ENCODE measurements around the gene PAQR4. TPM values are rescaled to one million over a fixed set of nuclear protein-coding genes. Genes with fewer than 3 reads are reported as not detected.
A peak's percentile ranks its signal among the peaks of the same experiment; 100 is the strongest.

Gene PAQR4
- total RNA-seq, 4 donors from 2014 or later: 2.9 to 18.8 (median 8.0) TPM

GRCh38 chr16:3020247-3020603 lies 51.1 kb downstream of the PAQR4 start, which contains the start of gene TNFRSF12A:
TNFRSF12A (plus strand) TSS chr16:3020368; CDS start chr16:3020398, 30 bp downstream.
- no peak for DNase-seq
- Histone ChIP-seq H3K27ac (peak within 1 kb of the TSS; percentile 92 to 98 (median 96)), H3K4me1 (peaks cover 41 to 71% (median 45%) of the 10 kb centered on the region in 3 donors), H3K4me3 (peak within 1 kb of the TSS; percentile 46 to 79 (median 63)), H3K9me3 (no peaks in the 10 kb centered on the region), H3K36me3 (peaks cover 0 to under 1% (median 0%) of the 10 kb centered on the region in 3 donors), H3K27me3 (peaks cover 0 to 38% (median 4%) of the 10 kb centered on the region in 4 donors)
- peak in 3 of 6 experiments; percentile 16 to 22 (median 18) for TF ChIP-seq CTCF (IDR thresholded peaks at IDR 0.05)
- TF ChIP-seq POLR2A (IDR thresholded peaks at IDR 0.05): peak in 3 of 4 donors; percentile 36 to 91 (median 81)
- intact Hi-C loops (cut with DNase I): no loop called here
- no CpG with 5 or more reads among the region's 49 CpGs for WGBS, 2 donors

DNA sequence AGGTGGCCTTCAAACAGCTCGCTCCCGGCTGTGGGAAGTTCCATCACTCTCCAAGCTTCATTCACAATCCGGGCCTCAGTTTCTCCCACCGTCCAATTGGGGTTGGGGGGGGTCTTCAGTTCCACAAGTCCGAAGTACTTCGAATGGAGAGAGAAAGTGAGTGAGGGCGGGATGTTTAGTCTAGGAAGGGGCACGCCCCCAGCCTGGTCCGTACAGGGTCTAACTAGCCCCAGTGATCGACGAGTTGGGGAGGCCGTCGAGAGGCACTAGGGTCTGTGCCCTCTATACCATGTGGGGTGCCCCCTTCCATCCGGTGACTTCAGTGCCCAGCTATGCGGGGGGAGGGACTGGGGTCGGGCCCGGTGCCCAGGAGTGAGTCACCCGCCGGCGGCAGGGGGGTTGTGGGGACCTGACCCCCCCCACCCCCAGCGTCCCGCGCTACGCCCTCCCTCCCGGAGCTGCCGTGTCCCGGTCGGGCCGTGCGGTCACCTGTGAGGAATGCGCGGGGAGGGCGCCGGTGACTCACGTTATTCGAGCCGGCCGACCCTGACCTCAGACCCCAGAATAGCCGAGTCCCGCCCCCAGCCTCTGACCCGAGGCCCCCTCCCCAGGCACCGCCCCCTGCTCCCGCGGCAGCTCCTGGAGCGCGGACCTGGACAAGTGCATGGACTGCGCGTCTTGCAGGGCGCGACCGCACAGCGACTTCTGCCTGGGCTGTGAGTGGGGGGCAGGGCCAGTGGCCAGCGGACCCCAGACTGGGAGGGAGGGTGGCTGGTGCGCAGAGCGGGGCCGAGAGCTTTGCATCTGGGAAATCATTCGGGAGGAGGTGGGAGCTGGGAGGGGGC lies 51.7 kb downstream of the PAQR4 start:
- Histone ChIP-seq H3K27me3 (peaks cover 0 to 33% (median 4%) of the 10 kb centered on the region in 4 donors), H3K4me1 (peaks cover 41 to 77% (median 45%) of the 10 kb centered on the region in 3 donors), H3K36me3 (peaks cover 0 to 7% (median 0%) of the 10 kb centered on the region in 3 donors), H3K4me3 (peak overlapping the region; percentile 46 to 79 (median 63)), H3K27ac (peak overlapping the region; percentile 92 to 98 (median 96)), H3K9me3 (no peaks in the 10 kb centered on the region)
- intact Hi-C loops (cut with DNase I): no loop called here
- WGBS, 2 donors: 1% methylated on average over 23 of the region's 57 CpGs; no CpG with 5 or more reads in 1 of the 2 donors
- no peak for DNase-seq
- no peak for TF ChIP-seq POLR2A (IDR thresholded peaks at IDR 0.05)
- TF ChIP-seq CTCF (IDR thresholded peaks at IDR 0.05): no peak

- H3K27ac ChIP-seq: peak overlapping the region; percentile 92 to 98 (median 96)
- H3K4me1 ChIP-seq: peaks cover 41 to 77% (median 45%) of the 10 kb centered on the region in 3 donors
- intact Hi-C loops (cut with DNase I): no loop called here
- no peak for DNase-seq
- 0 to 9% methylated on average over 10 to 13 of the region's 25 CpGs for WGBS, 2 donors
- peaks cover 0 to 15% (median 1%) of the 10 kb centered on the region in 3 donors for H3K36me3 ChIP-seq
- H3K27me3 ChIP-seq: peaks cover 0 to 29% (median 4%) of the 10 kb centered on the region in 4 donors
- H3K4me3 ChIP-seq: peak overlapping the region; percentile 46 to 79 (median 63)
- TF ChIP-seq POLR2A (IDR thresholded peaks at IDR 0.05) (peak in 1 of 4 donors; percentile 12), CTCF (IDR thresholded peaks at IDR 0.05) (peak in 3 of 6 experiments; percentile 18 to 23 (median 19))
- H3K9me3 ChIP-seq: no peaks in the 10 kb centered on the region
Observed at GRCh38 chr16:3021449-3022207, 52.5 kb downstream of the PAQR4 start.

GRCh38 chr16:3022208-3022683 lies 53.1 kb downstream of the PAQR4 start:
- Histone ChIP-seq H3K4me1 (peaks cover 41 to 77% (median 45%) of the 10 kb centered on the region in 3 donors), H3K36me3 (peaks cover 4 to 21% (median 7%) of the 10 kb centered on the region in 3 donors), H3K4me3 (peak overlapping the region in 3 of 4 donors; percentile 67 to 79 (median 79)), H3K9me3 (no peaks in the 10 kb centered on the region), H3K27me3 (peaks cover 0 to 23% (median 4%) of the 10 kb centered on the region in 4 donors), H3K27ac (peak overlapping the region; percentile 92 to 98 (median 96))
- DNase-seq: no peak
- intact Hi-C loops (cut with DNase I): no loop called here
- WGBS, 2 donors: 12 to 16% methylated on average over 6 to 8 of the region's 8 CpGs
- TF ChIP-seq CTCF (IDR thresholded peaks at IDR 0.05) (no peak), POLR2A (IDR thresholded peaks at IDR 0.05) (no peak)

Data from esophagus squamous epithelium (tissue), 5 donors.